AG04449 (cell line): ENCODE results near the gene DLX3.

ENCODE experiments used
- CTCF ChIA-PET: fragments of 350-600 bp; formaldehyde crosslinking; extraction: SDS; loops from one replicate; lab custom pipeline; 2021; ENCODE audit warnings: antibody characterized with exemption; lab: Yijun Ruan, JAX
- POLR2A ChIA-PET: fragments of 400-600, 350-600 bp; formaldehyde crosslinking; extraction: SDS; loops from one replicate; lab custom pipeline; 2020; ENCODE audit warnings: antibody characterized with exemption, inconsistent platforms; lab: Yijun Ruan, JAX
- DNase-seq: peaks from one replicate; pipeline ENCODE4 v3.0.0-alpha.2; 2010; ENCODE audit warnings: low read depth, low spot score
- H3K4me3 ChIP-seq: 2 replicates; pipeline ENCODE4 v1.5.1; 2011; ENCODE audit warnings: low read depth, mild to moderate bottlenecking, control low read depth, low read length
- TF ChIP-seq, protein P1 (sequence below): IDR thresholded peaks from one replicate; pipeline ENCODE4 v1.5.1; 2011; ENCODE audit warnings: mild to moderate bottlenecking, moderate library complexity, low read length, control low read depth, inconsistent platforms; ENCODE audit not compliant: insufficient read depth; ENCODE audit errors: missing control alignments

The DLX3 gene

GRCh38 chr17:49959183-49959935 is 35.7 kb downstream of the DLX3 start:
- POLR2A ChIA-PET, result no interaction called here

GRCh38 chr17:49958723-49959122 is 36.3 kb downstream of the DLX3 start:
- DNase-seq, result no peak

More at GRCh38 chr17:49959183-49959935, 35.7 kb downstream of the DLX3 start:
- DNase-seq, result no peak
- H3K4me3 ChIP-seq, result no peak overlapping the region
- TF ChIP-seq, protein P1, sequence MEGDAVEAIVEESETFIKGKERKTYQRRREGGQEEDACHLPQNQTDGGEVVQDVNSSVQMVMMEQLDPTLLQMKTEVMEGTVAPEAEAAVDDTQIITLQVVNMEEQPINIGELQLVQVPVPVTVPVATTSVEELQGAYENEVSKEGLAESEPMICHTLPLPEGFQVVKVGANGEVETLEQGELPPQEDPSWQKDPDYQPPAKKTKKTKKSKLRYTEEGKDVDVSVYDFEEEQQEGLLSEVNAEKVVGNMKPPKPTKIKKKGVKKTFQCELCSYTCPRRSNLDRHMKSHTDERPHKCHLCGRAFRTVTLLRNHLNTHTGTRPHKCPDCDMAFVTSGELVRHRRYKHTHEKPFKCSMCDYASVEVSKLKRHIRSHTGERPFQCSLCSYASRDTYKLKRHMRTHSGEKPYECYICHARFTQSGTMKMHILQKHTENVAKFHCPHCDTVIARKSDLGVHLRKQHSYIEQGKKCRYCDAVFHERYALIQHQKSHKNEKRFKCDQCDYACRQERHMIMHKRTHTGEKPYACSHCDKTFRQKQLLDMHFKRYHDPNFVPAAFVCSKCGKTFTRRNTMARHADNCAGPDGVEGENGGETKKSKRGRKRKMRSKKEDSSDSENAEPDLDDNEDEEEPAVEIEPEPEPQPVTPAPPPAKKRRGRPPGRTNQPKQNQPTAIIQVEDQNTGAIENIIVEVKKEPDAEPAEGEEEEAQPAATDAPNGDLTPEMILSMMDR, result no peak
- CTCF ChIA-PET, result interaction anchor here (1.5 to 5.5 kb wide), 2 partner anchors 38 to 42 kb away, joined by 3 to 47 read pairs; no protein-coding TSS in a partner anchor

DNA sequence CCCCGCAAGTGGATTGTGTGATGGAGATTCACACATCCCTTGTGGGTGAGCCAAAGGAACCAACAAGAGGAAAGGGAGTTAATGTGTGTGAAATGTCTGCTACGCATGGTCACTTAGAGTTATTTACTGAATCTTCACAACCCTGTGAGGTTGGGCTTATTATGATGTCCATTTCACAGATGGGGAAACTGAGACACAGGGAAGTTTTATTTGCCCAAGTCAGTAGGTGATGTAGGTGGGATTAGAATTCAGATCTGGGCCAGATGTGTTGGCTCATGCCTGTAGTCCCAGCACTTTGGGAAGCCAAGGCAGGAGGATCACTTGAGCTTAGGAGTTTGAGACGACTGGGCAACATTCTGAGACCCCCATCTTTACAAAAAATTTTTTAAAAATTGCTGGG is 37.7 kb downstream of the DLX3 start:
- ChIA-PET CTCF (interaction anchor here (0.9 to 5.5 kb wide), 3 partner anchors 9 to 97 kb away, joined by 3 to 47 read pairs (median 5); no protein-coding TSS in a partner anchor), POLR2A (no interaction called here)
- DNase-seq, result no peak
- TF ChIP-seq, protein P1, result no peak
- no peak overlapping the region for H3K4me3 ChIP-seq

More at GRCh38 chr17:49958723-49959122, 36.3 kb downstream of the DLX3 start:
- CTCF ChIA-PET, result interaction anchor here (1.5 to 5.5 kb wide), 2 partner anchors 38 to 43 kb away, joined by 3 to 47 read pairs; no protein-coding TSS in a partner anchor
- no peak overlapping the region for H3K4me3 ChIP-seq
- TF ChIP-seq, protein P1, result no peak
- POLR2A ChIA-PET, result no interaction called here

GRCh38 chr17:49956780-49957179 is 38.2 kb downstream of the DLX3 start:
- ChIA-PET CTCF (interaction anchor here (0.7 to 5.5 kb wide), 6 partner anchors 10 to 97 kb away, joined by 3 to 47 read pairs (median 4); no protein-coding TSS in a partner anchor), POLR2A (no interaction called here)
- H3K4me3 ChIP-seq, result no peak overlapping the region
- no peak for DNase-seq
- TF ChIP-seq, protein P1, result no peak

- DNase-seq, result no peak
- no peak overlapping the region for H3K4me3 ChIP-seq
- ChIA-PET CTCF (interaction anchor here (0.9 to 5.5 kb wide), 3 partner anchors 11 to 53 kb away, joined by 4 to 47 read pairs (median 5); no protein-coding TSS in a partner anchor), POLR2A (no interaction called here)
- TF ChIP-seq, protein P1, result no peak
Observed at GRCh38 chr17:49955157-49955556, 39.9 kb downstream of the DLX3 start.

DNA sequence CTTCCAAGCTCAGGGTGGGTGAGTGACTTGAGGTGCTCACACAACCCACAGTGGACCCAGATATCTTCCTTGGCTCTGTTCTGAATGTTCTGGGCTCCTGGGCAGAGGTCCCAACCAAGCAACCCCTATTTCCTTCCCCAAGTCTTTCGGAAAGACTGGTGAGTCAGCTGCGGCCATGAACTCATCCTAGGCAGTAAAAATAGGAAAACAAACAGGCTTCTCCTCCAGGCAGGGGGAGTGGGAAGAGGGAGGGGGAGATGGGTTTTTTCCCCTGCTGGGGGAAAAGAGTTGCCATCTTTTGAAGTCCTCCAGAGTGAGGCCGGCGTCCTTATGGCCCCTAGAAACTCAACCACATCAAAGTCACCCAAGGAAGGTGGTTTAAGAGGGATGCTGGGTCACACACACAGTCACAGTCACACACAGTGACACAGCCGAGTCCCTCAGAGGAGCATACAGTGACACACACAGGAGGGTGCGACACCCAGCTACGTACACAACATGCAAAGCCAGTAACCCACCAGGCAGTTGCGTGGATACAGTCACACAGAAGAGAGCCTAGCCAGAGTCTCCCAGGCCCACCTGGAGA is 42.0 kb downstream of the DLX3 start:
- TF ChIP-seq, protein P1, result no peak
- CTCF ChIA-PET, result interaction anchor here (1.1 to 4.8 kb wide), 24 partner anchors 10 to 134 kb away, joined by 3 to 93 read pairs (median 7); partner anchors contain the start of genes DLX3 and DLX4
- H3K4me3 ChIP-seq, result no peak overlapping the region
- POLR2A ChIA-PET, result no interaction called here
- DNase-seq, result no peak
